H1 (cell line): ENCODE measurements around the gene EEPD1. TPM values are rescaled to one million over a fixed set of nuclear protein-coding genes. Genes with fewer than 3 reads are reported as not detected.

ENCODE experiments used
- CTCF ChIA-PET: fragments of 300-600 bp; sonication (Branson Sonifier 250); formaldehyde crosslinking; loops from one replicate; lab custom pipeline; 2021; ENCODE audit not compliant: partially characterized antibody; lab: Charles Lee
- POLR2A ChIA-PET: fragments of 300-600 bp; sonication (Branson Sonifier 250); formaldehyde crosslinking; loops from one replicate; lab custom pipeline; 2021; ENCODE audit warnings: inconsistent platforms; ENCODE audit not compliant: partially characterized antibody; lab: Charles Lee
- DNase-seq, 2 experiments: peaks; one replicate each; pipeline versions ENCODE4 v3.0.0 to v3.0.0-alpha.2; 2010 to 2022; ENCODE audit warnings: low spot score in 2 of 2, low read depth in 1 of 2, mixed read lengths in 1 of 2
- FAIRE-seq: peaks from 2 replicates; lab custom pipeline; 2011; peaks lifted over from hg19 to GRCh38; lab: Jason Lieb, UNC
- H2AFZ ChIP-seq: 2 replicates; pipeline ENCODE4 v1.8.1; 2012; ENCODE audit warnings: low read length, inconsistent platforms
- H2AK5ac ChIP-seq: 2 replicates; pipeline ENCODE4 v1.6.1; 2013; ENCODE audit warnings: low read depth, low read length
- H2BK120ac ChIP-seq: replicated peaks from 2 replicates; pipeline ENCODE3; 2013; ENCODE audit warnings: low read depth, low read length, inconsistent platforms
- H2BK12ac ChIP-seq: 2 replicates; pipeline ENCODE4 v1.6.1; 2013; ENCODE audit warnings: low read depth, low read length
- H2BK15ac ChIP-seq: 2 replicates; pipeline ENCODE4 v1.6.1; 2013; ENCODE audit warnings: low read length
- H2BK20ac ChIP-seq: 2 replicates; pipeline ENCODE4 v1.6.1; 2013; ENCODE audit warnings: low read length
- H2BK5ac ChIP-seq: 2 replicates; pipeline ENCODE4 v1.6.1; 2013; ENCODE audit warnings: low read depth, low read length
- H3K14ac ChIP-seq: 2 replicates; pipeline ENCODE4 v1.6.1; 2013; ENCODE audit warnings: inconsistent platforms; ENCODE audit not compliant: insufficient read length
- H3K18ac ChIP-seq: 2 replicates; pipeline ENCODE4 v1.6.1; 2013; ENCODE audit warnings: low read length; ENCODE audit errors: extremely low read depth
- H3K23ac ChIP-seq: 2 replicates; pipeline ENCODE4 v1.6.1; 2013; ENCODE audit warnings: inconsistent platforms; ENCODE audit not compliant: insufficient read length
- H3K23me2 ChIP-seq: 2 replicates; pipeline ENCODE4 v1.6.1; 2013; ENCODE audit warnings: low read depth, low read length
- H3K27ac ChIP-seq: 2 replicates; pipeline ENCODE4 v1.6.1; 2011; ENCODE audit warnings: low read depth, low read length, inconsistent platforms
- H3K27me3 ChIP-seq, 4 experiments: replicated peaks in 1 of 4; 1 replicate in 1 of 4; 2 replicates in 3 of 4; pipeline versions ENCODE4 v1.6.1 to v1.8.1; 2011 to 2013; ENCODE audit warnings: low read length in 3 of 4, mild to moderate bottlenecking in 3 of 4, inconsistent platforms in 2 of 4, mixed read lengths in 2 of 4, moderate library complexity in 1 of 4; ENCODE audit not compliant: control insufficient read depth in 3 of 4, insufficient read depth in 3 of 4; ENCODE audit errors: extremely low read depth in 1 of 4
- H3K36me3 ChIP-seq, 4 experiments: 2 replicates each; pipeline versions ENCODE4 v1.6.1 to v1.8.1; 2011 to 2013; ENCODE audit warnings: mild to moderate bottlenecking in 4 of 4, low read length in 3 of 4, moderate library complexity in 2 of 4, control low read depth in 1 of 4, inconsistent platforms in 1 of 4; ENCODE audit not compliant: insufficient read depth in 4 of 4, control insufficient read depth in 2 of 4
- H3K4ac ChIP-seq: replicated peaks from 2 replicates; pipeline ENCODE3; 2013; ENCODE audit warnings: low read length, low read depth, mixed read lengths, inconsistent platforms; ENCODE audit not compliant: insufficient read length
- H3K4me1 ChIP-seq, 4 experiments: replicated peaks in 1 of 4; 1 replicate in 1 of 4; 2 replicates in 3 of 4; pipeline versions ENCODE4 v1.6.1 to v1.8.1; 2011 to 2013; ENCODE audit warnings: low read length in 3 of 4, inconsistent platforms in 2 of 4, mixed read lengths in 1 of 4; ENCODE audit not compliant: insufficient read depth in 4 of 4, control insufficient read depth in 3 of 4
- H3K4me2 ChIP-seq, 2 experiments: 2 replicates each; pipeline versions ENCODE4 v1.6.1 to v1.8.1; 2011 to 2013; ENCODE audit warnings: low read depth in 2 of 2, low read length in 2 of 2, control low read depth in 1 of 2, inconsistent platforms in 1 of 2, mild to moderate bottlenecking in 1 of 2; ENCODE audit not compliant: insufficient read depth in 1 of 2
- H3K4me3 ChIP-seq, 4 experiments: fragments of 200-600, 300-600 bp in 1 of 4; sonication (generic), shearing (Covaris generic), sonication (Bioruptor Twin) in 1 of 4; 2 replicates each; pipeline versions ENCODE4 v1.5.1 to v1.8.1; 2011 to 2016; ENCODE audit warnings: low read length in 4 of 4, low read depth in 3 of 4, control low read depth in 2 of 4, inconsistent platforms in 2 of 4, mild to moderate bottlenecking in 2 of 4, mixed read lengths in 1 of 4, moderate library complexity in 1 of 4; ENCODE audit not compliant: insufficient read depth in 2 of 4; ENCODE audit errors: extremely low read depth in 1 of 4
- H3K56ac ChIP-seq: replicated peaks from 2 replicates; pipeline ENCODE3; 2013; ENCODE audit warnings: low read depth, mild to moderate bottlenecking, mixed read lengths, low read length, inconsistent platforms; ENCODE audit not compliant: insufficient read length
- H3K79me1 ChIP-seq: 2 replicates; pipeline ENCODE4 v1.6.1; 2013; ENCODE audit warnings: low read depth, low read length, control low read depth
- H3K79me2 ChIP-seq, 2 experiments: 2 replicates each; pipeline versions ENCODE4 v1.6.1 to v1.8.1; 2012 to 2013; ENCODE audit warnings: low read length in 2 of 2, mild to moderate bottlenecking in 2 of 2, inconsistent platforms in 1 of 2; ENCODE audit not compliant: insufficient read depth in 2 of 2, control insufficient read depth in 1 of 2
- H3K9ac ChIP-seq, 4 experiments: replicated peaks in 1 of 4; 1 replicate in 1 of 4; 2 replicates in 3 of 4; pipeline versions ENCODE4 v1.6.1 to v1.8.1; 2011 to 2013; ENCODE audit warnings: low read depth in 3 of 4, low read length in 3 of 4, control low read depth in 2 of 4, mild to moderate bottlenecking in 2 of 4, moderate library complexity in 2 of 4, inconsistent platforms in 1 of 4; ENCODE audit errors: extremely low read depth in 1 of 4
- H3K9me3 ChIP-seq, 2 experiments: 2 replicates each; pipeline versions ENCODE4 v1.6.1 to v1.8.1; 2012 to 2013; ENCODE audit warnings: mild to moderate bottlenecking in 2 of 2, moderate library complexity in 2 of 2, control low read depth in 1 of 2, inconsistent platforms in 1 of 2, low read depth in 1 of 2, low read length in 1 of 2, mixed read lengths in 1 of 2; ENCODE audit not compliant: insufficient read depth in 2 of 2
- H4K20me1 ChIP-seq, 2 experiments: replicated peaks in 1 of 2; 2 replicates each; pipeline versions ENCODE3 to v1.8.1; 2011 to 2013; ENCODE audit warnings: inconsistent platforms in 2 of 2, low read length in 2 of 2, mild to moderate bottlenecking in 1 of 2; ENCODE audit not compliant: insufficient read depth in 2 of 2, control insufficient read depth in 1 of 2
- H4K5ac ChIP-seq: 2 replicates; pipeline ENCODE4 v1.6.1; 2013; ENCODE audit warnings: low read length, low read depth, mixed read lengths, inconsistent platforms; ENCODE audit not compliant: insufficient read length
- H4K8ac ChIP-seq: 2 replicates; pipeline ENCODE4 v1.8.0; 2013; ENCODE audit warnings: mild to moderate bottlenecking, moderate library complexity, low read length, inconsistent platforms; ENCODE audit not compliant: insufficient read depth; ENCODE audit errors: extremely low read depth
- H4K91ac ChIP-seq: replicated peaks from 2 replicates; pipeline ENCODE3; 2013; ENCODE audit warnings: low read length, mixed read lengths, inconsistent platforms; ENCODE audit not compliant: insufficient read length
- CHD1 ChIP-seq: IDR thresholded peaks from 2 replicates; pipeline ENCODE4 v1.6.1; 2012; ENCODE audit warnings: low read depth, low read length, improper control_type of control experiment
- CTBP2 ChIP-seq: IDR thresholded peaks from 2 replicates; pipeline ENCODE4 v1.7.0; 2011; ENCODE audit warnings: borderline replicate concordance, mild to moderate bottlenecking, moderate library complexity, mixed read lengths, low read length; ENCODE audit not compliant: insufficient read depth, insufficient read length
- EGR1 ChIP-seq: IDR thresholded peaks from 2 replicates; pipeline ENCODE4 v1.6.1; 2011; ENCODE audit warnings: low read depth, low read length, borderline replicate concordance
- KDM1A ChIP-seq: fragments of 200-600, 300-600 bp; sonication (generic); IDR thresholded peaks from 2 replicates; pipeline ENCODE4 v1.7.1; 2016; ENCODE audit warnings: mild to moderate bottlenecking, low read length, borderline replicate concordance
- MAFK ChIP-seq: IDR thresholded peaks from 2 replicates; pipeline ENCODE4 v1.6.1; 2012; ENCODE audit warnings: low read depth, mild to moderate bottlenecking, improper control_type of control experiment, low read length
- PHF8 ChIP-seq: fragments of 200-600 bp; sonication (generic); conservative IDR thresholded peaks from 2 replicates; pipeline ENCODE4 v1.7.1; 2012; ENCODE audit warnings: low read depth, mild to moderate bottlenecking, inconsistent platforms, low read length, moderate library complexity
- POLR2A ChIP-seq, 2 experiments: IDR thresholded peaks; 1 replicate in 1 of 2; 2 replicates in 1 of 2; pipeline ENCODE4 v1.6.1; 2011; ENCODE audit warnings: low read depth in 2 of 2, low read length in 2 of 2, mild to moderate bottlenecking in 2 of 2; ENCODE audit errors: control extremely low read depth in 1 of 2
- RNF2 ChIP-seq: fragments of 200-900, 300-1000 bp; sonication (generic); IDR thresholded peaks from 2 replicates; pipeline ENCODE4 v1.7.1; 2016; ENCODE audit warnings: borderline replicate concordance, low read depth, mild to moderate bottlenecking, antibody characterized with exemption, low read length; ENCODE audit not compliant: poor library complexity, severe bottlenecking; ENCODE audit errors: missing control alignments
- SAP30 ChIP-seq: fragments of 300-600 bp; sonication (generic); IDR thresholded peaks from 2 replicates; pipeline ENCODE4 v1.7.1; 2012; ENCODE audit warnings: low read length, moderate library complexity, mild to moderate bottlenecking, inconsistent platforms; ENCODE audit not compliant: insufficient read depth, insufficient replicate concordance
- SUZ12 ChIP-seq: fragments of 200-600 bp; sonication (generic); IDR thresholded peaks from 2 replicates; pipeline ENCODE4 v1.6.1; 2012; ENCODE audit warnings: mild to moderate bottlenecking, inconsistent platforms, low read length, moderate library complexity, mixed read lengths
- TAF1 ChIP-seq: IDR thresholded peaks from 2 replicates; pipeline ENCODE4 v1.6.1; 2011; ENCODE audit warnings: mild to moderate bottlenecking, low read depth, low read length
- TEAD4 ChIP-seq: IDR thresholded peaks from 2 replicates; pipeline ENCODE4 v1.6.1; 2012; ENCODE audit warnings: low read depth, low read length, inconsistent platforms, mixed read lengths
- WGBS, 2 experiments: shearing (Covaris generic) in 1 of 2; methylation state at CpG; one replicate each; pipeline versions ENCODE4 v1.1.6 to v1.1.7; 2013 to 2015; ENCODE audit warnings: low lambda C conversion rate in 2 of 2, mixed read lengths in 2 of 2, inconsistent platforms in 1 of 2, low coverage in 1 of 2, missing lambda C conversion rate in 1 of 2; ENCODE audit not compliant: insufficient replicate concordance in 2 of 2, insufficient coverage in 1 of 2, insufficient read length in 1 of 2; ENCODE audit errors: extremely low coverage in 1 of 2, missing lambda C conversion rate in 1 of 2; 5-methylcytosine and 5-hydroxymethylcytosine counted together
- polyA plus RNA-seq, 7 experiments: library from polyadenylated mRNA; depleted of rRNA in 3 of 7; stranded (reverse) in 5 of 7; unstranded in 2 of 7; fragments of >200 nt in 5 of 7; fragments of 200-250 nt in 2 of 7; gene quantifications; 1 replicate in 5 of 7; 2 replicates in 1 of 7; 4 replicates in 1 of 7; pipeline versions ENCODE4 v1.2.1 to v1.2.3, GENCODE V29; 2011 to 2013; ENCODE audit warnings: missing spikeins in 2 of 7, mixed read lengths in 2 of 7
- total RNA-seq: library from RNA; stranded (reverse); fragmentation: NEBNext Ultra II Directional; extraction: Animal tissue kit (Norgen Biotek cat#: 25700); gene quantifications from 2 replicates; pipeline ENCODE4 v1.2.1, GENCODE V29; 2021

The EEPD1 gene
- total and polyA plus RNA-seq, 2 of the 8 experiments (the other 6 are each of a cell fraction or from before 2014, with no cell fraction given), result 3.1 to 7.8 TPM

GRCh38 chr7:36115448-36116321, 37.4 kb upstream of the EEPD1 start:
- Histone ChIP-seq H4K8ac (no peak overlapping the region), H3K4me1 (peaks cover 0 to 4% (median 2%) of the 10 kb centered on the region in 4 experiments; a peak in 3 of 7 replicates), H2BK15ac (no peak overlapping the region), H3K36me3 (no peaks in the 10 kb centered on the region), H3K79me2 (no peaks in the 10 kb centered on the region), H4K91ac (no peak overlapping the region), H2BK5ac (no peak overlapping the region), H3K9ac (no peak overlapping the region), H2AK5ac (no peak overlapping the region), H4K20me1 (no peaks in the 10 kb centered on the region), H2AFZ (no peak overlapping the region), H3K18ac (no peak overlapping the region), H2BK20ac (peak overlapping the region; percentile 21; the same call in 1 of the 2 replicates), H3K27me3 (no peaks in the 10 kb centered on the region), H2BK120ac (no peak overlapping the region), H3K27ac (no peak overlapping the region), H3K4me2 (no peak overlapping the region), H3K4ac (no peak overlapping the region), H3K23ac (no peak overlapping the region), H2BK12ac (no peak overlapping the region), H3K14ac (no peak overlapping the region), H3K56ac (no peak overlapping the region), H3K9me3 (no peaks in the 10 kb centered on the region), H3K23me2 (no peaks in the 10 kb centered on the region), H3K79me1 (no peaks in the 10 kb centered on the region), H4K5ac (no peak overlapping the region), H3K4me3 (no peak overlapping the region)
- CTCF ChIA-PET, result interaction anchor here (1.0 to 1.9 kb wide), 5 partner anchors 13 to 175 kb away, joined by 3 to 5 read pairs (median 4); no protein-coding TSS in a partner anchor
- WGBS, 2 experiments, result 85% methylated on average over 9 of the region's 9 CpGs; no CpG with 5 or more reads in 1 of the 2 experiments
- no peak for FAIRE-seq
- POLR2A ChIA-PET, result no interaction called here
- no peak for DNase-seq
- TF ChIP-seq TAF1, result no peak
- no peak for TF ChIP-seq POLR2A (IDR thresholded peaks at IDR 0.05; ENCODE audit: control extremely low read depth in 1 of 2, low read depth in 2 of 2, low read length in 2 of 2)
- no peak for TF ChIP-seq TEAD4
- no peak for TF ChIP-seq MAFK
- TF ChIP-seq RNF2, result no peak
- no peak for TF ChIP-seq SAP30
- TF ChIP-seq CHD1, result no peak
- TF ChIP-seq CTBP2, result no peak
- no peak for TF ChIP-seq EGR1
- TF ChIP-seq SUZ12, result no peak
- no peak for TF ChIP-seq KDM1A
- TF ChIP-seq PHF8, result no peak
